GM12878 (cell line): ENCODE data around the gene FAM241A. TPM values are rescaled to one million over a fixed set of nuclear protein-coding genes. Genes with fewer than 3 reads are reported as not detected.
A peak's percentile ranks its signal among the peaks of the same experiment; 100 is the strongest.

Experiments
- ATAC-seq: fragments of 200-7000 bp; cut with Tn5 transposase; 3 replicates; pipeline ENCODE4 v1.9.1; 2020; ENCODE audit warnings: mild to moderate bottlenecking, moderate library complexity
- BruUV-seq: library from RNA; stranded (reverse); fragments of 400-500 nt; replicated peaks from 2 replicates; lab custom pipeline; 2021; lab: Mats Ljungman, UMichigan
- CTCF ChIA-PET: fragments of 300-600 bp; sonication (Branson Sonifier 250); formaldehyde crosslinking; extraction: SDS; loops from one replicate; lab custom pipeline; 2021; ENCODE audit warnings: inconsistent platforms; lab: Yijun Ruan, JAX
- POLR2A ChIA-PET: fragments of 350-600 bp; formaldehyde crosslinking; extraction: SDS; loops from one replicate; lab custom pipeline; 2021; ENCODE audit warnings: inconsistent platforms; lab: Charles Lee
- RAD21 ChIA-PET: fragments of 300-600 bp; sonication (Branson Sonifier 250); formaldehyde crosslinking; loops from one replicate; lab custom pipeline; 2023; ENCODE audit warnings: antibody characterized with exemption; ENCODE audit not compliant: unreplicated experiment; lab: Charles Lee
- SMC1A ChIA-PET: fragments of 300-600 bp; sonication (Branson Sonifier 250); formaldehyde crosslinking; loops from one replicate; lab custom pipeline; 2023; ENCODE audit not compliant: unreplicated experiment, uncharacterized antibody; lab: Charles Lee
- DNase-seq: peaks from one replicate; pipeline ENCODE4 v3.0.0-alpha.2; 2011; ENCODE audit warnings: low read depth, low spot score
- FAIRE-seq: peaks from 3 replicates; lab custom pipeline; 2011; peaks lifted over from hg19 to GRCh38; lab: Jason Lieb, UNC
- H2AFZ ChIP-seq: 2 replicates; pipeline ENCODE4 v1.6.0; 2011; ENCODE audit warnings: low read depth, low read length, control low read depth; ENCODE audit not compliant: control insufficient read depth
- H3K27ac ChIP-seq: 2 replicates; pipeline ENCODE4 v1.5.1; 2011; ENCODE audit warnings: control low read depth; ENCODE audit not compliant: control insufficient read depth, insufficient read depth
- H3K27me3 ChIP-seq, 2 experiments: replicated peaks in 1 of 2; 2 replicates each; pipeline versions ENCODE4 v1.6.0 to v1.6.1; 2011; ENCODE audit warnings: low read length in 1 of 2; ENCODE audit not compliant: control insufficient read depth in 2 of 2, insufficient read depth in 2 of 2
- H3K36me3 ChIP-seq, 2 experiments: 2 replicates each; pipeline ENCODE4 v1.5.1; 2011; ENCODE audit warnings: low read length in 1 of 2; ENCODE audit not compliant: control insufficient read depth in 2 of 2, insufficient read depth in 2 of 2
- H3K4me1 ChIP-seq: 2 replicates; pipeline ENCODE4 v1.6.1; 2011; ENCODE audit warnings: mild to moderate bottlenecking, low read length, moderate library complexity, mixed read lengths; ENCODE audit not compliant: control insufficient read depth, insufficient read depth
- H3K4me2 ChIP-seq: 2 replicates; pipeline ENCODE4 v1.6.0; 2011; ENCODE audit warnings: control low read depth; ENCODE audit not compliant: control insufficient read depth, insufficient read depth
- H3K4me3 ChIP-seq: fragments of 200-600 bp; sonication (generic); 2 replicates; pipeline ENCODE4 v1.5.1; 2016
- H3K79me2 ChIP-seq: 2 replicates; pipeline ENCODE4 v1.6.0; 2011; ENCODE audit warnings: low read length; ENCODE audit not compliant: control insufficient read depth, insufficient read depth
- H3K9ac ChIP-seq: 2 replicates; pipeline ENCODE4 v1.8.0; 2011; ENCODE audit warnings: low read length, control low read depth, mixed read lengths; ENCODE audit not compliant: control insufficient read depth, insufficient read depth
- H3K9me3 ChIP-seq: replicated peaks from 3 replicates; pipeline ENCODE4 v1.5.1; 2011; ENCODE audit warnings: mild to moderate bottlenecking, low read length; ENCODE audit not compliant: control insufficient read depth, insufficient read depth
- H4K20me1 ChIP-seq: 2 replicates; pipeline ENCODE4 v1.6.0; 2011; ENCODE audit not compliant: control insufficient read depth, insufficient read depth
- BHLHE40 ChIP-seq, 2 experiments: fragments of 450-650 bp in 1 of 2; IDR thresholded peaks; 2 replicates each; pipeline ENCODE4 v1.6.1; 2011 to 2017; ENCODE audit warnings: low read depth in 2 of 2, borderline replicate concordance in 1 of 2, improper control_type of control experiment in 1 of 2, low read length in 1 of 2, mild to moderate bottlenecking in 1 of 2
- CREM ChIP-seq: IDR thresholded peaks from 2 replicates; pipeline ENCODE4 v1.6.1; 2014; ENCODE audit warnings: antibody characterized with exemption, low read depth
- IKZF2 ChIP-seq, 2 experiments: fragments of 450-650 bp; IDR thresholded peaks; 2 replicates each; pipeline ENCODE4 v1.6.1; 2017; ENCODE audit warnings: mild to moderate bottlenecking in 2 of 2, moderate library complexity in 2 of 2
- MEF2B ChIP-seq: fragments of 450-650 bp; IDR thresholded peaks from 2 replicates; pipeline ENCODE4 v1.6.1; 2018; ENCODE audit warnings: mild to moderate bottlenecking, moderate library complexity; ENCODE audit not compliant: partially characterized antibody, poor library complexity, severe bottlenecking
- PAX5 ChIP-seq: IDR thresholded peaks from 2 replicates; pipeline ENCODE4 v1.6.1; 2011; ENCODE audit warnings: low read depth, low read length, borderline replicate concordance
- RAD21 ChIP-seq: IDR thresholded peaks from 2 replicates; pipeline ENCODE4 v1.6.1; 2011; ENCODE audit warnings: mild to moderate bottlenecking, low read depth, low read length, moderate library complexity; ENCODE audit not compliant: insufficient read depth
- RUNX3 ChIP-seq: IDR thresholded peaks from 2 replicates; pipeline ENCODE4 v1.6.1; 2012; ENCODE audit warnings: low read length, inconsistent platforms
- SMC3 ChIP-seq: IDR thresholded peaks from 2 replicates; pipeline ENCODE4 v1.6.1; 2011; ENCODE audit warnings: low read length, improper control_type of control experiment, borderline replicate concordance
- YY1 ChIP-seq: IDR thresholded peaks from 2 replicates; pipeline ENCODE4 v1.6.1; 2011; ENCODE audit warnings: low read depth, mild to moderate bottlenecking, low read length
- ZNF217 ChIP-seq: fragments of 450-650 bp; IDR thresholded peaks from 2 replicates; pipeline ENCODE4 v1.6.1; 2017; ENCODE audit warnings: antibody characterized with exemption, mild to moderate bottlenecking
- WGBS: methylation state at CpG from one replicate; pipeline ENCODE4 v1.1.6; 2016; ENCODE audit warnings: low lambda C conversion rate; ENCODE audit not compliant: insufficient replicate concordance, insufficient coverage; ENCODE audit errors: missing lambda C conversion rate; 5-methylcytosine and 5-hydroxymethylcytosine counted together
- in situ Hi-C: fragments of 300-500 bp; cut with MboI; formaldehyde crosslinking; loops from 9 replicates; pipeline ENCODE4 v1.14.3; 2018; ENCODE audit warnings: mixed read lengths
- intact Hi-C: fragments of 100-400 bp; cut with micrococcal nuclease; formaldehyde crosslinking; loops from one replicate; pipeline ENCODE4 v1.14.2; 2022; ENCODE audit not compliant: unreplicated experiment
- polyA plus RNA-seq, 11 experiments: library from polyadenylated mRNA; depleted of rRNA in 4 of 11; unstranded in 6 of 11; stranded (reverse) in 5 of 11; fragments of >200 nt; fragmentation: Nextera tagmentation in 4 of 11; fragmentation: Illumina TruSeq in 1 of 11; extraction: Ambion mirVana in 4 of 11; extraction: Trizol in 1 of 11; gene quantifications; 1 replicate in 1 of 11; 2 replicates in 10 of 11; pipeline versions ENCODE4 v1.2.1 to v1.2.3, GENCODE V29; 2011 to 2016; ENCODE audit warnings: inconsistent platforms in 2 of 11, missing spikeins in 2 of 11, low read depth in 1 of 11
- total RNA-seq, 4 experiments: library from RNA; depleted of rRNA in 3 of 4; stranded (reverse); fragments of >200 nt in 3 of 4; fragmentation: Illumina TruSeq in 1 of 4; extraction: Trizol in 1 of 4; gene quantifications; 2 replicates each; pipeline versions ENCODE4 v1.2.1 to v1.2.3, GENCODE V29; 2013 to 2021
- TF ChIP-seq, protein P1 (sequence below), 3 experiments: IDR thresholded peaks in 2 of 3; conservative IDR thresholded peaks in 1 of 3; 2 replicates each; pipeline ENCODE4 v1.5.1; 2011; ENCODE audit warnings: low read depth in 3 of 3, low read length in 3 of 3, mild to moderate bottlenecking in 3 of 3, control low read depth in 2 of 3, moderate library complexity in 2 of 3, inconsistent platforms in 1 of 3, mixed read lengths in 1 of 3; ENCODE audit not compliant: control insufficient read depth in 2 of 3, insufficient read depth in 1 of 3; ENCODE audit errors: extremely low read depth in 1 of 3

The FAM241A gene
- total and polyA plus RNA-seq, 10 of the 15 experiments (the other 5 are each of a cell fraction or from before 2014, with no cell fraction given): 0.20 to 7.5 (median 2.4) TPM

DNA sequence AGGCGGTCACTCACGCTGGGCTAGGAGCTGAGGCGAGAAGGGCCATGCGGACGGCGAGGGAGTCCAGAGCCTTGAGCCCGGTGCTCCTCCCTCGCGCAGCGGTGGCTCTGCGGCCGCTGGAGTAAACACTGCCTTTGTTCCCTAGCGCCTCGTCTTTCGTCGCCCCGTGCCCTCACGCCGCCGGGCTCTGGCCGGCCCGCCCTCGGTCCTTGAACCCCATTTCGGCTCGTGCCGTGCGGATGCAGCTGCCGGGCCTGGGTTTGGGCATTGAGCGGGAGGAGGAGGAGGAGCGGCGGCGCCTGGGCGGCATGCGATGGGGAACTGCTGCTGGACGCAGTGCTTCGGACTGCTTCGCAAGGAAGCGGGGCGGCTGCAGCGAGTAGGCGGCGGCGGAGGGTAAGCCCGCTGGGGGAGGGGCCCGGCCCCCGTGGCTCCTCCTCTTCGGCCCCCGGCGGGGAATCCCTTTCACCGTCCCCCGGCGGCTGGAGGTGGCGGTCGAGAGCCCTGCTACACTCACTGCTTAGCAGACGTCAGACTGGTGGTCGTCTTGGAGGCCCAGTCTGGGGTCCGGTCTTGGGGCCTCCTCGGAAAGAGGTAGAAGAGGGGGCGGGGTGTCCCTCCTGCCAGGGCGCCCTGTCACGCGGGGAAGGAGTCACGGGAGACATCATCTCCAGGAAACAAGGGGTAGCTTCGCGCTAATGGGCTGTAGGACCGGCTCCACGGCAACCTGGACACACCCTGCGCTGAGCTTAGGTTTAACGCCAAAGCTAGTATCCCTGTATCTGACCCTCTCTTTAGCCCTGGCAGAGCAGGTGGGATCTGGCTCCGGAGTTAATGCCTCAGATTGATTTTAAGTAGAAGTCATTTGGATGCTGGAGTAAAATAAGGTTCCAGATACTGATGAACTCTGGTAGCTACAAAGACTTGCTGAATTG, 86.8 kb downstream of the FAM241A start, which contains the start of gene AP1AR (continued):
- 0 out of 2 replicates have a peak, but pooled peaks have one; percentile 19 for TF ChIP-seq PAX5
- TF ChIP-seq CREM: peak; percentile 72; the same call in 1 of the 2 replicates

DNA sequence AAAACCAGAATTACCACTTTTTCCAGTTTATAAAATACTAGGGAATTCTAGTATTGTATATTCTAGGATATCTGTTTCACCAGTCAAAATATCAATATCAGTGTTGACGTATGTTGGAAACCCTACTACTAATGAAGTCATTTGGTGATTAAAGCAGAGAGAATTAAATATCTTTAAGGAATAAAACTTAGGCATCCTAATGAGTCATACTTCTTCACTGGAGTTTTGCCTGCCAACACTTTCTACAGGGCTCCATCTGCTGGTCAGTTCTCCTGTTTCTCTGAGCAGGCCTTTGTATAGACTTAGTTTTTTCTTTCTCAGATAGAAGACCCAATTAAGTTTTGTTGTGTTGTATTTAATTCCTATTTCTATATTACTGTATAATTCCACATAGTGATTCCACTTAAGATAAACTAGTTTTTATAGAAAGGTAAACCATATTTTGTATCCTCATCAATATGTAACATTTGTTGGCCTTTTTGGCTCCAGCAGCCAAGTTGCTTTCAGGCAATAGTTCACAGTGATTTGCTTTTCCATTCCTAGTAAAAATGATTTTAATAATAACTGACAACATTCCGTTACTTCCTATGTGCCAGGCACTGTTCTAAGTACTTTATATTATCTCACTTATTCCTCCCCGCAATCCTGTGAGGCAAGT, 89.8 kb downstream of the FAM241A start:
- CTCF ChIA-PET: interaction anchor here (0.8 to 7.8 kb wide), 31 partner anchors 9 to 289 kb away, joined by 3 to 135 read pairs (median 5); partner anchors contain the start of gene TIFA
- RAD21 ChIA-PET: interaction anchor here (0.8 to 6.7 kb wide), 24 partner anchors 8 to 401 kb away, joined by 3 to 90 read pairs (median 4); partner anchors contain the start of genes TIFA and ZGRF1
- FAIRE-seq (no peak), ATAC-seq (no peak), DNase-seq (peak; percentile 19)
- in situ Hi-C loops: loop anchor here (5.0 kb wide), 1 partner anchor 128 kb away; no protein-coding TSS in a partner anchor
- POLR2A ChIA-PET: interaction anchor here (0.6 to 2.1 kb wide), 4 partner anchors 14 to 128 kb away, joined by 3 to 8 read pairs (median 4); no protein-coding TSS in a partner anchor
- Histone ChIP-seq H3K9me3 (no peaks in the 10 kb centered on the region), H3K9ac (no peak overlapping the region), H2AFZ (no peak overlapping the region), H4K20me1 (no peaks in the 10 kb centered on the region), H3K4me2 (peak overlapping the region; percentile 22; the same call in 1 of the 2 replicates), H3K27me3 (no peaks in the 10 kb centered on the region), H3K79me2 (peaks cover 16% of the 10 kb centered on the region), H3K27ac (no peak overlapping the region), H3K4me3 (no peak overlapping the region), H3K4me1 (no peaks in the 10 kb centered on the region), H3K36me3 (no peaks in the 10 kb centered on the region)
- TF ChIP-seq RAD21 (peak; percentile 91), MEF2B (no peak), IKZF2 (IDR thresholded peaks at IDR 0.05) (peak in 1 of 2 experiments; percentile 40; a peak in 1 of 4 replicates), RUNX3 (no peak), YY1 (0 out of 2 replicates have a peak, but pooled peaks have one; percentile 31), SMC3 (peak; percentile 82; the same call in 1 of the 2 replicates), BHLHE40 (IDR thresholded peaks at IDR 0.05; ENCODE audit: borderline replicate concordance in 1 of 2, low read depth in 2 of 2, low read length in 1 of 2) (no peak), ZNF217 (no peak)
- TF ChIP-seq, protein P1, sequence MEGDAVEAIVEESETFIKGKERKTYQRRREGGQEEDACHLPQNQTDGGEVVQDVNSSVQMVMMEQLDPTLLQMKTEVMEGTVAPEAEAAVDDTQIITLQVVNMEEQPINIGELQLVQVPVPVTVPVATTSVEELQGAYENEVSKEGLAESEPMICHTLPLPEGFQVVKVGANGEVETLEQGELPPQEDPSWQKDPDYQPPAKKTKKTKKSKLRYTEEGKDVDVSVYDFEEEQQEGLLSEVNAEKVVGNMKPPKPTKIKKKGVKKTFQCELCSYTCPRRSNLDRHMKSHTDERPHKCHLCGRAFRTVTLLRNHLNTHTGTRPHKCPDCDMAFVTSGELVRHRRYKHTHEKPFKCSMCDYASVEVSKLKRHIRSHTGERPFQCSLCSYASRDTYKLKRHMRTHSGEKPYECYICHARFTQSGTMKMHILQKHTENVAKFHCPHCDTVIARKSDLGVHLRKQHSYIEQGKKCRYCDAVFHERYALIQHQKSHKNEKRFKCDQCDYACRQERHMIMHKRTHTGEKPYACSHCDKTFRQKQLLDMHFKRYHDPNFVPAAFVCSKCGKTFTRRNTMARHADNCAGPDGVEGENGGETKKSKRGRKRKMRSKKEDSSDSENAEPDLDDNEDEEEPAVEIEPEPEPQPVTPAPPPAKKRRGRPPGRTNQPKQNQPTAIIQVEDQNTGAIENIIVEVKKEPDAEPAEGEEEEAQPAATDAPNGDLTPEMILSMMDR (IDR thresholded peaks at IDR 0.05 in 2 of 3, conservative IDR thresholded peaks at IDR 0.05 in 1 of 3; ENCODE audit: control insufficient read depth in 2 of 3, extremely low read depth in 1 of 3, insufficient read depth in 1 of 3, low read depth in 3 of 3, low read length in 3 of 3): peak; percentile 74 to 76 (median 74)
- intact Hi-C loops: loop anchor here (1.0 to 10.0 kb wide), 5 partner anchors 82 to 290 kb away; no protein-coding TSS in a partner anchor
- BruUV-seq: no TSS peak
- 32% methylated on average over 3 of the region's 3 CpGs for WGBS
- SMC1A ChIA-PET: interaction anchor here (0.6 to 7.3 kb wide), 29 partner anchors 8 to 628 kb away, joined by 3 to 88 read pairs (median 5); no protein-coding TSS in a partner anchor
